WI38 (cell line): ENCODE measurements around the gene GLTPD2.

Source experiments
- H3K4me3 ChIP-seq: 2 replicates; pipeline ENCODE4 v1.5.1; 2011; ENCODE audit warnings: low read depth, mild to moderate bottlenecking, control low read depth, low read length
- TF ChIP-seq, protein P1 (sequence below): IDR thresholded peaks from 2 replicates; pipeline ENCODE4 v1.5.1; 2012; ENCODE audit warnings: low read depth, mild to moderate bottlenecking, control low read depth, low read length

The GLTPD2 gene

DNA sequence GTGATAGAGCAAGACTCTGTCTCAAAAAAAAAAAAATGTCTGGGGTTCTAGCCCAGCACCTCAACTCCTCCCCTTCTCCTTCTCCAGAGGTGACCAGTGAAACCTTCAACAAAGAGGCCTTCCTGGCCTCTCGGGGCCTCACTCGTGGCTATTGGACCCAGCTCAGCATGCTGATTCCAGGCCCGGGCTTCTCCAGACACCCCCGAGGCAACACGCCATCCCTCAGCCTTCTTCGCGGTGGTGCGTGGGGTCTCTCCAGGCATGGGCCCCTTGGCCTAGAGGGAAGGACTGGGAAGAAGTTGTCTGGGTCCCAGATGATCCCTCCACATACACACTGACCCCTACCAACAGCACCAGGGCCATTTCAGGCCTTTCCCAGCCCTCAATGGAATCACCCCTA is 45.5 kb upstream of the GLTPD2 start:
- TF ChIP-seq, protein P1, sequence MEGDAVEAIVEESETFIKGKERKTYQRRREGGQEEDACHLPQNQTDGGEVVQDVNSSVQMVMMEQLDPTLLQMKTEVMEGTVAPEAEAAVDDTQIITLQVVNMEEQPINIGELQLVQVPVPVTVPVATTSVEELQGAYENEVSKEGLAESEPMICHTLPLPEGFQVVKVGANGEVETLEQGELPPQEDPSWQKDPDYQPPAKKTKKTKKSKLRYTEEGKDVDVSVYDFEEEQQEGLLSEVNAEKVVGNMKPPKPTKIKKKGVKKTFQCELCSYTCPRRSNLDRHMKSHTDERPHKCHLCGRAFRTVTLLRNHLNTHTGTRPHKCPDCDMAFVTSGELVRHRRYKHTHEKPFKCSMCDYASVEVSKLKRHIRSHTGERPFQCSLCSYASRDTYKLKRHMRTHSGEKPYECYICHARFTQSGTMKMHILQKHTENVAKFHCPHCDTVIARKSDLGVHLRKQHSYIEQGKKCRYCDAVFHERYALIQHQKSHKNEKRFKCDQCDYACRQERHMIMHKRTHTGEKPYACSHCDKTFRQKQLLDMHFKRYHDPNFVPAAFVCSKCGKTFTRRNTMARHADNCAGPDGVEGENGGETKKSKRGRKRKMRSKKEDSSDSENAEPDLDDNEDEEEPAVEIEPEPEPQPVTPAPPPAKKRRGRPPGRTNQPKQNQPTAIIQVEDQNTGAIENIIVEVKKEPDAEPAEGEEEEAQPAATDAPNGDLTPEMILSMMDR: no peak
- H3K4me3 ChIP-seq: no peak overlapping the region

DNA sequence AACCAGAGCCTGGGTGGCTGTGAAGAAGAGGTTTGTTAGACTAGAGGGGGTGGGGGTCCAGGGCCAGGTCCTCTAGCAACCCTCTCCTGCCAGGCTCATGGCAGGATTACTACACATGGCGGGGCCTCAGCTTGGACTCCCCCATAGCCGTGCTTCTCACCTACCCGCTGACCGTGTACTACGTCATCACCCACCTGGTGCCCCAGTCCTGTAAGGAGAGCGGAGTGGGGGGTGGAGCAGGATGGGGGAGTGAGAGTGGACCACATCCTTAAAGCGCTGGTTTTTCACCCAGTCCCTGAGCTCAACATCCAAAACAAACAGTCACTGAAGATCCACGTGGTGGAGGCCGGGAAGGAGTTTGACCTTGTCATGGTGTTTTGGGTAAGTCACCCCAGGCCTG is 44.9 kb upstream of the GLTPD2 start:
- TF ChIP-seq, protein P1: no peak
- no peak overlapping the region for H3K4me3 ChIP-seq

DNA sequence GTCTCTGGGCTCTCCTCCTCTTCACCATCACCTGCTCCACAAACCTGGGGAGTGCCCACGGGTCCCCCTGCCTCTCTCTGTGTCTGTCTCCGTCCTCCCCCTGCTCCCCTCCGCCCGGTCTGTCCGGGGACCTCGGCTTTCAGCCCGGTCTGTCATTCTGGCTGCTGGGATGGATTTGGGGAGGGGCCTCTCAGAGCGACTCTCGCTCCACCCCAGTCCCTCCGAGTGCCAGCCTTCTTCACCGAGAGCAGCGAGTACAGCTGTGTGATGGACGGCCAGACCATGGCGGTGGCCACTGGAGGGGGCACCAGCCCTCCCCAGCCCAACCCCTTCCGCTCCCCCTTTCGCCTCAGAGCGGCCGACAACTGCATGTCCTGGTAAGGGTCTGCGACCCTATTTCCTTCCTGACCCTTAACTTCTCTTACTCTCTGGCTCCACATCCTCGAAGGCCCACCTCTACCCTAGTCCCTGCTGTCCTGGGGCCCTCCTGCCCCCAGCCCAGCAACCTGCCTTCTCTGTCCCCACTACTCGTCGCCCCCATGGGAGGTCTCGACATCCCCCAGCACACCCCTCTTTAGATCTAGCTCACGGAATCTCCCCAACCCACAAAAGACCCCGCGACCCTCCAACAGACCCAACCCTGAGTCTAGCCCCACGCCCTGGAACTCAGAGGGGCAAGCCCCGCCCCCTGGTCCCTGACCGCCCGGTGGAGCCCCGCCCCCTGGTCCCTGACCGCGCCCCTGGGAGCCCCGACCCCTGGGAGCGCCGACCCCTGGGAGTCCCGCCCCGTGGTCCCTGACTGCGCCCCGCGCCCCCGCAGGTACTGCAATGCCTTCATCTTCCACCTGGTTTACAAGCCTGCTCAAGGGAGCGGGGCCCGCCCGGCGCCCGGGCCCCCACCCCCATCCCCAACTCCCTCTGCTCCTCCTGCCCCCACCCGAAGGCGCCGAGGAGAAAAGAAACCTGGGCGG is 43.5 kb upstream of the GLTPD2 start:
- H3K4me3 ChIP-seq: no peak overlapping the region
- TF ChIP-seq, protein P1: no peak

DNA sequence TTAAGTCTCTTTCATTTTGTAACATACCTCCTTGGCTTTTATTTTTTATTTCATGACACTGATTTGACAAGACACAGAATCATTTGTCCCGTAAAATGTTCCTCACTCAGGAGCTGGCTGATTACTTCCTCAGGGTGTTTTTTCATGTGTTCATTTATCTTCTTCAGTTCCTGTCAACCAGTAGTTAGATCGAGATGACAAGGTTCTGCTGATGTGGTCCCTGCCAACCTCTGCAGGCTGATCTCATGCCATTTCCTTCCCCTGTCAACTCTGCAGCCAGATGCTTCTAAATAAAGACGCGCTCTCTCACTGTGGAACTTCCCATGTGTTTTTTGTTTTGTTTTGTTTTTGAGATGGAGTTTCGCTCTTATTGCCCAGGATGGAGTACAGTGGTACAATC is 40.9 kb upstream of the GLTPD2 start:
- H3K4me3 ChIP-seq: no peak overlapping the region
- TF ChIP-seq, protein P1: no peak

DNA sequence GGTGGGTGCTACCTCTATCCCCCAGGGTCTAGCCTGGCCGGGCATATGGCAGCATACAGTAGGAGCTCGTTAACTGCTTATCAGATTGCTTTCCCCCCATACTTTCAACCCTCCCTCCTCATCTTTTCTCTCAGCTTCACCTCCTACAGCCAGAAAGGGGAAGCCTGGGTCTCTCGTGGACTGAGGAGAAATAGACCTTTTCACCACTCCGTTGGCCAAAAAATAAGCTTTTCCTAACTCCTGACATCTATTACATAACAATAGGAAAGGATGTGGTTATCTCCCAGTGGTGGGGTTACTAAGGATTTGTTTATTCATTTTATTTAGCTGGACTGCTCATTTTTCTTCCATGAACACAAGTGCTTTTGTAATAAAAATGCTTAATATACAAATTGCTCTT is 40.1 kb upstream of the GLTPD2 start:
- TF ChIP-seq, protein P1: no peak
- H3K4me3 ChIP-seq: no peak overlapping the region

DNA sequence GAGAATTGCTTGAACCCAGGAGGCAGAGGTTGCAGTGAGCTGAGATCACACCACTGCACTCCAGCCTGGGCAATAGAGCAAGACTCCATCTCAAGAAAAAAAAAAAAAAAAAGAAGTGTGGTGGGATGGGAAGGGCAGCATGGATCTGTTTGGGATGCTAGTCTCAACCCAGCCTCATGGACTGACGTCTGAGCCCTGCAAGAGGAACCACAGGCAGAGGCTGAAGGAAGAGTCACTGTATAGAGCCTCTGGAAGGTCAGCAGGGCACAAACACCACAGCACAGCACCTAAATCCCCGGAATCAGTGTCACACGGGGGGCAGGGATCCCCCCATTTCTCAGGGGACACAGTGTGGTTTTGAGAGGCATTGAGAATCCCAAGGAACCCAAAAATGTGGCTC is 38.2 kb upstream of the GLTPD2 start:
- no peak overlapping the region for H3K4me3 ChIP-seq

DNA sequence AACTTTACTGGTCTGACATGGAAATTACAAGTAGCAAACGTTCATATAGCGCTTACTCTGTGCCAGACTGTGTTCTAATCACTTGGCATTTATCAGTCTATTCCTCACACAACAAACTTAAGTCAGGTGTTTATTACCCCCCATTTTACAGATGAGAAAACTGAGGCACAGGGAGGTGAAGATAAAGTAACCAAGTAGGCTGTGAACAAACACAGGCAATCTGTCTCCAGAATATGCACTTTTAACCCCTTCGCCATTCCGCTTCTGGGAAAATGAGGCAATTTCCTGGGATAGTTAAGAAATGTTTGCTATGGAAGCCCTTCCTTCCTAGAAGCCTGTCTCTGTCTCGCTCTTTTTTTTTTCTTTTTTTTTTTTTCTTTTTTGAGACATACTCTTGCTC is 36.8 kb upstream of the GLTPD2 start:
- TF ChIP-seq, protein P1: no peak

More for the DNA sequence above, 38.2 kb upstream of the GLTPD2 start:
- TF ChIP-seq, protein P1: no peak

More for the DNA sequence above, 36.8 kb upstream of the GLTPD2 start:
- no peak overlapping the region for H3K4me3 ChIP-seq
